ENCODE measurements around the gene PRDX3.

PRDX3 gene

DNA sequence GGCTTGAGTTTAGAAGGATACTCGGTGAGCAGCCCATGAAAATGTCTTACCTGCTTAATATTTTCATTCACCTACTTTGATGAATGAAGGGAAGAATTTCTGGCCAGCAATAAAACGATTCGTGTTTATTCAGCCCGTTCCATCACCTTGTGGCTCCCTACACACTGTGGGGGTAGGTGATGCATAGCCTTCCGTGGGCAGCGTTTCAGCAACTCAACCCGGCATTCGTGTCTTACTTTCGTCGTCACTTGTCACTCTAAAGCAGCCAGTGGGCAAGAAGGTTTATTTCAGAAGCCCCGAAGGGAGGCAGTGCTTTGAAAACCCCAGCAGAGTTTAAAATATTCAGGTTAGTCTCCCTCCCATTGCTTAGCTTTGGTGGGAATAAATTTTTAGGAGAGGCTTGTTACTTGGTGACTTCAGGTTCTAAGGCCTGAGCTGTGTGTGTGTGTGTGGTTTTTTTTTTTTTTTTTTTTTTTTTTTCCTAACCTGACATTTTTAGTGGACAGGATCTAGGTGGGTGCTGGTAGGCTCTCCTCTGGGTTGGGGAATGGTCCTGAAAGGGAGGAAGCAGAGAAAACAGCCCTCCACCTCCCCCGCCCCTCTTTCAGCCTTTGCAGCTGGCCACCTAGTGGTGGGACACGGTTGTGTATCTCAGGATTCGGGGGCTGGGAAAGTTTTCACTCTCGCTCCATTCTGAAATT lies 30.6 kb upstream of the PRDX3 start:
- Histone ChIP-seq H4K91ac (ENCODE audit: low read length) (peak overlapping the region; percentile 89), H2BK120ac (ENCODE audit: low read depth, low read length) (peak overlapping the region; percentile 49), H2BK5ac (ENCODE audit: low read depth, low read length, poor library complexity, severe bottlenecking) (no peak overlapping the region), H2AK5ac (ENCODE audit: low read length, severe bottlenecking) (no peak overlapping the region), H2BK15ac (ENCODE audit: low read depth, poor library complexity, severe bottlenecking) (no peak overlapping the region), H3K18ac (ENCODE audit: low read depth in 1 of 2, low read length in 2 of 2) (peak overlapping the region; percentile 44 to 98), H3K9me3 (ENCODE audit: control insufficient read depth, low read length) (no peaks in the 10 kb centered on the region), H4K8ac (ENCODE audit: low read length) (peak overlapping the region; percentile 88), H2BK12ac (ENCODE audit: low read length in 2 of 2) (peak overlapping the region in 1 of 2 experiments; percentile 23), H3K27ac (ENCODE audit: low read length, poor library complexity, severe bottlenecking) (peak overlapping the region; percentile 59), H2AFZ (ENCODE audit: low read depth, low read length) (no peak overlapping the region), H3K27me3 (ENCODE audit: control insufficient read depth in 1 of 2, insufficient read depth in 1 of 2, low read length in 2 of 2) (no peaks in the 10 kb centered on the region), H3K36me3 (ENCODE audit: control insufficient read depth in 1 of 2, insufficient read depth in 2 of 2, low read depth in 1 of 2, low read length in 2 of 2) (peaks cover 0 to 2% of the 10 kb centered on the region in 2 experiments), H3K4me3 (ENCODE audit: insufficient read depth in 1 of 2, low read depth in 1 of 2, low read length in 2 of 2) (peak overlapping the region; percentile 48 to 89), H3K9ac (ENCODE audit: low read length) (peak overlapping the region; percentile 88), H3K4ac (ENCODE audit: low read depth in 1 of 2, low read length in 2 of 2) (peak overlapping the region in 1 of 2 experiments; percentile 55), H3K23ac (ENCODE audit: low read length in 2 of 2) (no peak overlapping the region), H3K4me2 (ENCODE audit: low read length, poor library complexity, severe bottlenecking) (peak overlapping the region; percentile 100), H3K14ac (ENCODE audit: low read length in 2 of 2) (peak overlapping the region in 1 of 2 experiments; percentile 57), H3K4me1 (ENCODE audit: control insufficient read depth, insufficient read depth, low read depth, low read length) (peaks cover 8% of the 10 kb centered on the region), H3K79me1 (replicated peaks; ENCODE audit: low read length, poor library complexity, severe bottlenecking) (peaks cover 12% of the 10 kb centered on the region)
- 10% methylated on average over 13 of the region's 15 CpGs for WGBS
- peak; percentile 88 for DNase-seq

DNA sequence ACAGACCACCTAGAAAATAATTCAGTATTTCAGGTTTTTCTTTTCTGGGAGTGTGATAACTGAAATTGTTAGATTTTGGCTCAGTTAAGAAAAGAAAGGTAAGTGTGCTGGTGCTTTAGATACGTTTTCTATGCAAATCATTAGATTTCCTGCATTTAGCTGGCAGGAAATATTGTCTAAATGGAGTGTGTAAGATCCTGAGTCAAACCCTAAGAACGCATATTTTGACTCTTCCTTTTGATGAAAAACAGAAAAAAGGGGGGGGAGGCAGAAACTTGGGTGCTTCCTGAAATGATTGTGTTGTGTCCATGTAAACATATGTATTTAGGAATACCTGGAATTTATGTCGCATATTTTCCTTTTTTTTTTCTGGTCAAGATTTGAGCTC lies 29.9 kb upstream of the PRDX3 start:
- Histone ChIP-seq H3K4me2 (ENCODE audit: low read length, poor library complexity, severe bottlenecking) (peak overlapping the region; percentile 100), H3K27me3 (ENCODE audit: control insufficient read depth in 1 of 2, insufficient read depth in 1 of 2, low read length in 2 of 2) (no peaks in the 10 kb centered on the region), H2BK5ac (ENCODE audit: low read depth, low read length, poor library complexity, severe bottlenecking) (no peak overlapping the region), H3K23ac (ENCODE audit: low read length in 2 of 2) (no peak overlapping the region), H3K79me1 (replicated peaks; ENCODE audit: low read length, poor library complexity, severe bottlenecking) (peaks cover 12% of the 10 kb centered on the region), H4K91ac (ENCODE audit: low read length) (no peak overlapping the region), H3K4me1 (ENCODE audit: control insufficient read depth, insufficient read depth, low read depth, low read length) (peaks cover 8% of the 10 kb centered on the region), H3K14ac (ENCODE audit: low read length in 2 of 2) (peak overlapping the region in 1 of 2 experiments; percentile 57), H4K8ac (ENCODE audit: low read length) (no peak overlapping the region), H3K4ac (ENCODE audit: low read depth in 1 of 2, low read length in 2 of 2) (no peak overlapping the region), H3K36me3 (ENCODE audit: control insufficient read depth in 1 of 2, insufficient read depth in 2 of 2, low read depth in 1 of 2, low read length in 2 of 2) (peaks cover 0 to 2% of the 10 kb centered on the region in 2 experiments), H2AK5ac (ENCODE audit: low read length, severe bottlenecking) (no peak overlapping the region), H3K27ac (ENCODE audit: low read length, poor library complexity, severe bottlenecking) (no peak overlapping the region), H2BK12ac (ENCODE audit: low read length in 2 of 2) (no peak overlapping the region), H2AFZ (ENCODE audit: low read depth, low read length) (no peak overlapping the region), H2BK15ac (ENCODE audit: low read depth, poor library complexity, severe bottlenecking) (no peak overlapping the region), H3K4me3 (ENCODE audit: insufficient read depth in 1 of 2, low read depth in 1 of 2, low read length in 2 of 2) (peak overlapping the region in 1 of 2 experiments; percentile 89), H3K9ac (ENCODE audit: low read length) (peak overlapping the region; percentile 88), H2BK120ac (ENCODE audit: low read depth, low read length) (no peak overlapping the region), H3K18ac (ENCODE audit: low read depth in 1 of 2, low read length in 2 of 2) (no peak overlapping the region), H3K9me3 (ENCODE audit: control insufficient read depth, low read length) (no peaks in the 10 kb centered on the region)
- 7% methylated on average over 3 of the region's 3 CpGs for WGBS
- peak; percentile 44 for DNase-seq

DNA sequence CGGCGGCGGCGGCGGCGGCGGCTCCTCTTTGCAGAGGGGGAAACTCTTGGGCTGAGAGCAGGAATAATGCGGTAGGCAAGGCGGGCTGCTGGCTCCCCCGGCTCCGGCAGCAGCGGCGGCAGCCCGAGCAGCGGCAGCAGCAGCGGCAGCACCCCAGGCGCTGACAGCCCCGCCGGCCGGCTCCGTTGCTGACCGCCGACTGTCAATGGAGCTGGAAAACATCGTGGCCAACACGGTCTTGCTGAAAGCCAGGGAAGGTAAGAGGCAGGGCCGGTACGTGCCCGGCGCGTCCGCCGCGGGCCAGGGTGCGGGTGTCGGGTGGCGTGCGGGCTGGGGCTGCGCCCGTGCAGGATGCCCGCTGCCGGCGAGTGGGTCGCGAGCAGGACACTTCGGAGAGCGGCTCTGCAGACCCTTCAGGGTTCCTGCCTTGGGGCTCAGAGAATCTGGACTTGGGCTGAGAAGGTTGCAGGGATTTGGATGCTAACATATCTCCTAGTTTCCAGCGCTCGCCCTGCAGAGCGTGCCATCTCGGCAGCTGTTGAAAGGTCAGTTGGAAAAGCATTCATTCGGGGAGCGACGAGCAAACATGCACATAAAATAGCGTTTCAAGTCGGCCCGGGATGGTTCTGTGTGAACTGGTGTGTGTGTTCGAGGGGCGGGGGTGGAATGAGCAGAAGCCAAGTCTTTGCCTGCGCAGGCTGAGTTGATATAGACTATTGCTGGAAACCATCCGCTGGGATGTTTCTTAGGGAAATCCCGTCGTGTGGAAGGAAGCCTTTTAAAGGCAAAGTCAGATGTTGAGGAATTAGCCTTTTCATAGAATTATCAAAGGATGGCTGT lies 29.3 kb upstream of the PRDX3 start:
- Histone ChIP-seq H3K36me3 (ENCODE audit: control insufficient read depth in 1 of 2, insufficient read depth in 2 of 2, low read depth in 1 of 2, low read length in 2 of 2) (peaks cover 0 to 2% of the 10 kb centered on the region in 2 experiments), H2BK12ac (ENCODE audit: low read length in 2 of 2) (peak overlapping the region; percentile 2 to 88), H2AK5ac (ENCODE audit: low read length, severe bottlenecking) (no peak overlapping the region), H2BK15ac (ENCODE audit: low read depth, poor library complexity, severe bottlenecking) (peak overlapping the region; percentile 69), H3K4ac (ENCODE audit: low read depth in 1 of 2, low read length in 2 of 2) (peak overlapping the region; percentile 95 to 98), H3K23ac (ENCODE audit: low read length in 2 of 2) (peak overlapping the region; percentile 99), H3K4me2 (ENCODE audit: low read length, poor library complexity, severe bottlenecking) (peak overlapping the region; percentile 100), H4K8ac (ENCODE audit: low read length) (peak overlapping the region; percentile 35), H2AFZ (ENCODE audit: low read depth, low read length) (no peak overlapping the region), H2BK120ac (ENCODE audit: low read depth, low read length) (peak overlapping the region; percentile 91), H3K27me3 (ENCODE audit: control insufficient read depth in 1 of 2, insufficient read depth in 1 of 2, low read length in 2 of 2) (no peaks in the 10 kb centered on the region), H3K4me1 (ENCODE audit: control insufficient read depth, insufficient read depth, low read depth, low read length) (peaks cover 10% of the 10 kb centered on the region), H3K14ac (ENCODE audit: low read length in 2 of 2) (peak overlapping the region in 1 of 2 experiments; percentile 99), H3K4me3 (ENCODE audit: insufficient read depth in 1 of 2, low read depth in 1 of 2, low read length in 2 of 2) (peak overlapping the region; percentile 75 to 89), H3K18ac (ENCODE audit: low read depth in 1 of 2, low read length in 2 of 2) (peak overlapping the region; percentile 99), H3K9me3 (ENCODE audit: control insufficient read depth, low read length) (no peaks in the 10 kb centered on the region), H3K27ac (ENCODE audit: low read length, poor library complexity, severe bottlenecking) (peak overlapping the region; percentile 33), H4K91ac (ENCODE audit: low read length) (peak overlapping the region; percentile 97), H2BK5ac (ENCODE audit: low read depth, low read length, poor library complexity, severe bottlenecking) (no peak overlapping the region), H3K79me1 (replicated peaks; ENCODE audit: low read length, poor library complexity, severe bottlenecking) (peaks cover 12% of the 10 kb centered on the region), H3K9ac (ENCODE audit: low read length) (peak overlapping the region; percentile 88)
- peak; percentile 76 for DNase-seq
- under 1% methylated on average over 55 of the region's 62 CpGs for WGBS

DNA sequence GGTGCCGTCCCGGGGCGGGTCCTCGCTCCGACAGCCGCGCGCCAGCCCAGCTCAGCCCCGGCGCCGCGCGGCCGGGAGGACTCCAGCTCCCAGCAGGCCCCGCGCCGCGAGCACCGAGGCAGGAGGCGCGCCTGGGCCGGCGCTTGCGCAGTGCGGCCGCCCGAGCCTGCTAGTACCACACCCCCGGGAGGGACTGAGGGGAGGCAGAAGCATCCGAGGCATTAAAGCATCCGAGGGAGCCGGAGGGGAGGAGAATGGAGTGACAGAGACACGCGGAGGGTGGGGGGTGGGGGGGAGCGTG lies 28.7 kb upstream of the PRDX3 start, which contains the start of gene GRK5:
Gene GRK5, plus strand, starts transcription at position 206 of the 301 bp plus-strand sequence. CDS start 347 bp downstream, outside the sequence.
- Histone ChIP-seq H2BK5ac (ENCODE audit: low read depth, low read length, poor library complexity, severe bottlenecking) (peak within 1 kb of the TSS; percentile 79), H3K27me3 (ENCODE audit: control insufficient read depth in 1 of 2, insufficient read depth in 1 of 2, low read length in 2 of 2) (no peaks in the 10 kb centered on the region), H3K4me1 (ENCODE audit: control insufficient read depth, insufficient read depth, low read depth, low read length) (peaks cover 10% of the 10 kb centered on the region), H4K91ac (ENCODE audit: low read length) (peak within 1 kb of the TSS; percentile 97), H3K9ac (ENCODE audit: low read length) (peak within 1 kb of the TSS; percentile 88), H3K9me3 (ENCODE audit: control insufficient read depth, low read length) (no peaks in the 10 kb centered on the region), H2BK12ac (ENCODE audit: low read length in 2 of 2) (peak within 1 kb of the TSS; percentile 2 to 88), H3K79me1 (replicated peaks; ENCODE audit: low read length, poor library complexity, severe bottlenecking) (peaks cover 8% of the 10 kb centered on the region), H2AFZ (ENCODE audit: low read depth, low read length) (no peak within 1 kb of the TSS), H3K23ac (ENCODE audit: low read length in 2 of 2) (peak within 1 kb of the TSS; percentile 99), H2BK120ac (ENCODE audit: low read depth, low read length) (peak within 1 kb of the TSS; percentile 91), H3K4me3 (ENCODE audit: insufficient read depth in 1 of 2, low read depth in 1 of 2, low read length in 2 of 2) (peak within 1 kb of the TSS; percentile 77 to 89), H2BK15ac (ENCODE audit: low read depth, poor library complexity, severe bottlenecking) (peak within 1 kb of the TSS; percentile 69), H3K4me2 (ENCODE audit: low read length, poor library complexity, severe bottlenecking) (peak within 1 kb of the TSS; percentile 100), H3K14ac (ENCODE audit: low read length in 2 of 2) (peak within 1 kb of the TSS; percentile 80 to 99), H3K4ac (ENCODE audit: low read depth in 1 of 2, low read length in 2 of 2) (peak within 1 kb of the TSS; percentile 95 to 98), H3K18ac (ENCODE audit: low read depth in 1 of 2, low read length in 2 of 2) (peak within 1 kb of the TSS; percentile 99), H3K27ac (ENCODE audit: low read length, poor library complexity, severe bottlenecking) (peak within 1 kb of the TSS; percentile 45), H4K8ac (ENCODE audit: low read length) (peak within 1 kb of the TSS; percentile 59), H2AK5ac (ENCODE audit: low read length, severe bottlenecking) (no peak within 1 kb of the TSS), H3K36me3 (ENCODE audit: control insufficient read depth in 1 of 2, insufficient read depth in 2 of 2, low read depth in 1 of 2, low read length in 2 of 2) (no peaks in the 10 kb centered on the region)
- 0% methylated on average over 33 of the region's 34 CpGs for WGBS
- peak; percentile 98 for DNase-seq
